IMR-90 (cell line): ENCODE results near the gene ZNF521. TPM values are rescaled to one million over a fixed set of nuclear protein-coding genes. Genes with fewer than 3 reads are reported as not detected.

Experiments
- ATAC-seq: fragments of 200-7000 bp; cut with Tn5 transposase; 2 replicates; pipeline ENCODE4 v1.9.1; 2020; ENCODE audit warnings: low read depth, mild to moderate bottlenecking, moderate library complexity
- BruUV-seq: library from RNA; stranded (reverse); fragments of 400-500 nt; replicated peaks from 2 replicates; lab custom pipeline; 2021; lab: Mats Ljungman, UMichigan
- CTCF ChIA-PET: fragments of 300-600 bp; formaldehyde crosslinking; extraction: SDS; loops from one replicate; lab custom pipeline; 2021; ENCODE audit warnings: antibody characterized with exemption; lab: Yijun Ruan, JAX
- POLR2A ChIA-PET: fragments of 300-600 bp; sonication (Branson Sonifier 250); formaldehyde crosslinking; loops from one replicate; lab custom pipeline; 2022; ENCODE audit warnings: antibody characterized with exemption; ENCODE audit not compliant: unreplicated experiment; lab: Charles Lee
- DNase-seq: peaks from one replicate; pipeline ENCODE4 v3.0.0; 2013
- H2AFZ ChIP-seq: replicated peaks from 2 replicates; pipeline ENCODE3; 2013; ENCODE audit warnings: low read length, mild to moderate bottlenecking; ENCODE audit not compliant: poor library complexity
- H2AK5ac ChIP-seq: 2 replicates; pipeline ENCODE4 v1.6.1; 2013; ENCODE audit warnings: low read depth, low read length, inconsistent platforms
- H2AK9ac ChIP-seq: replicated peaks from 2 replicates; pipeline ENCODE3; 2013; ENCODE audit warnings: mild to moderate bottlenecking, low read depth, low read length, moderate library complexity; ENCODE audit not compliant: poor library complexity
- H2BK120ac ChIP-seq: 2 replicates; pipeline ENCODE4 v1.6.1; 2013; ENCODE audit warnings: low read depth, low read length, inconsistent platforms
- H2BK15ac ChIP-seq: 3 replicates; pipeline ENCODE4 v1.6.1; 2013; ENCODE audit warnings: low read depth, low read length, inconsistent platforms
- H2BK20ac ChIP-seq: 2 replicates; pipeline ENCODE4 v1.6.1; 2013; ENCODE audit warnings: low read depth, mild to moderate bottlenecking, inconsistent platforms, low read length, moderate library complexity
- H2BK5ac ChIP-seq: 2 replicates; pipeline ENCODE4 v1.6.1; 2013; ENCODE audit warnings: mild to moderate bottlenecking, low read depth, low read length, inconsistent platforms; ENCODE audit not compliant: poor library complexity, severe bottlenecking
- H3K14ac ChIP-seq: replicated peaks from 2 replicates; pipeline ENCODE4 v1.6.1; 2013; ENCODE audit warnings: low read depth, low read length, inconsistent platforms
- H3K18ac ChIP-seq: 2 replicates; pipeline ENCODE4 v1.6.1; 2013; ENCODE audit warnings: low read depth, low read length, control low read depth
- H3K23ac ChIP-seq: 2 replicates; pipeline ENCODE4 v1.6.1; 2013; ENCODE audit warnings: low read depth, low read length, inconsistent platforms
- H3K27ac ChIP-seq: 2 replicates; pipeline ENCODE4 v1.5.1; 2013; ENCODE audit warnings: mild to moderate bottlenecking, control low read depth, low read length; ENCODE audit not compliant: insufficient read depth
- H3K27me3 ChIP-seq: 2 replicates; pipeline ENCODE4 v1.6.1; 2013; ENCODE audit warnings: low read length; ENCODE audit not compliant: control insufficient read depth, insufficient read depth
- H3K36me3 ChIP-seq: 2 replicates; pipeline ENCODE4 v1.6.1; 2013; ENCODE audit warnings: low read length, mixed read lengths; ENCODE audit not compliant: control insufficient read depth, insufficient read depth
- H3K4ac ChIP-seq: 2 replicates; pipeline ENCODE4 v1.6.1; 2013; ENCODE audit warnings: low read depth, low read length, inconsistent platforms
- H3K4me1 ChIP-seq: 2 replicates; pipeline ENCODE4 v1.6.1; 2013; ENCODE audit warnings: low read length, mixed read lengths; ENCODE audit not compliant: control insufficient read depth, insufficient read depth
- H3K4me2 ChIP-seq: 2 replicates; pipeline ENCODE4 v1.6.1; 2013; ENCODE audit warnings: low read depth, mild to moderate bottlenecking, control low read depth, low read length, moderate library complexity
- H3K4me3 ChIP-seq: 2 replicates; pipeline ENCODE4 v1.5.1; 2013; ENCODE audit warnings: low read depth, mild to moderate bottlenecking, control low read depth, low read length, moderate library complexity; ENCODE audit not compliant: insufficient read depth
- H3K56ac ChIP-seq: 2 replicates; pipeline ENCODE4 v1.6.1; 2013; ENCODE audit warnings: low read length, inconsistent platforms; ENCODE audit not compliant: insufficient read depth; ENCODE audit errors: extremely low read depth
- H3K79me1 ChIP-seq, 2 experiments: 2 replicates each; pipeline ENCODE4 v1.6.1; 2013; ENCODE audit warnings: low read length in 2 of 2, inconsistent platforms in 1 of 2, low read depth in 1 of 2
- H3K9ac ChIP-seq: 2 replicates; pipeline ENCODE4 v1.6.1; 2013; ENCODE audit warnings: low read depth, low read length, control low read depth
- H3K9me1 ChIP-seq: 2 replicates; pipeline ENCODE4 v1.6.1; 2013; ENCODE audit warnings: low read length, inconsistent platforms; ENCODE audit not compliant: insufficient read depth
- H3K9me3 ChIP-seq: 2 replicates; pipeline ENCODE4 v1.6.1; 2013; ENCODE audit warnings: low read length; ENCODE audit not compliant: control insufficient read depth, insufficient read depth
- H4K20me1 ChIP-seq: 2 replicates; pipeline ENCODE4 v1.6.1; 2013; ENCODE audit warnings: low read length, inconsistent platforms; ENCODE audit not compliant: insufficient read depth
- H4K5ac ChIP-seq: 2 replicates; pipeline ENCODE4 v1.6.1; 2013; ENCODE audit warnings: mild to moderate bottlenecking, low read depth, low read length, control low read depth
- H4K8ac ChIP-seq, 2 experiments: 2 replicates each; pipeline ENCODE4 v1.6.1; 2013; ENCODE audit warnings: low read depth in 2 of 2, low read length in 2 of 2, control low read depth in 1 of 2, inconsistent platforms in 1 of 2
- H4K91ac ChIP-seq: 2 replicates; pipeline ENCODE4 v1.6.1; 2013; ENCODE audit warnings: low read depth, low read length, inconsistent platforms; ENCODE audit not compliant: insufficient read depth
- CHD1 ChIP-seq: IDR thresholded peaks from 2 replicates; pipeline ENCODE4 v1.6.1; 2012; ENCODE audit warnings: low read depth, low read length, improper control_type of control experiment
- FOS ChIP-seq: fragments of 150-350 bp; IDR thresholded peaks from 2 replicates; pipeline ENCODE4 v1.6.1; 2016; ENCODE audit warnings: low read depth, low read length
- MAZ ChIP-seq: IDR thresholded peaks from 2 replicates; pipeline ENCODE4 v1.6.1; 2012; ENCODE audit warnings: low read depth, mild to moderate bottlenecking, low read length, improper control_type of control experiment, moderate library complexity, borderline replicate concordance
- RFX5 ChIP-seq: IDR thresholded peaks from 2 replicates; pipeline ENCODE4 v1.8.0; 2012; ENCODE audit warnings: low read depth, mild to moderate bottlenecking, low read length, moderate library complexity
- dilution Hi-C: fragments of 300-500 bp; cut with HindIII; formaldehyde crosslinking; loops from one replicate; pipeline ENCODE4 v1.14.3; 2018; ENCODE audit warnings: low sequenced_read_pairs; ENCODE audit not compliant: unreplicated experiment
- in situ Hi-C: fragments of 300-500 bp; cut with MboI; formaldehyde crosslinking; loops from 3 replicates; pipeline ENCODE4 v1.14.3; 2019; ENCODE audit warnings: low sequenced_read_pairs, inconsistent platforms, mixed read lengths
- intact Hi-C: fragments of 100-400 bp; cut with micrococcal nuclease; formaldehyde crosslinking; loops from 2 replicates; pipeline ENCODE4 v1.10.0; 2022
- polyA plus RNA-seq, 3 experiments: library from polyadenylated mRNA; depleted of rRNA; stranded (reverse); fragments of >200 nt; gene quantifications; 2 replicates each; pipeline ENCODE4 v1.2.3, GENCODE V29; 2012; ENCODE audit warnings: low replicate concordance in 1 of 3
- total RNA-seq: library from RNA; depleted of rRNA; stranded (reverse); fragments of >200 nt; gene quantifications from 2 replicates; pipeline ENCODE4 v1.2.3, GENCODE V29; 2012

ZNF521 gene
- total and polyA plus RNA-seq, 2 of the 4 experiments (the other 2 are of a cell fraction), result 21.5 to 59.3 TPM

DNA sequence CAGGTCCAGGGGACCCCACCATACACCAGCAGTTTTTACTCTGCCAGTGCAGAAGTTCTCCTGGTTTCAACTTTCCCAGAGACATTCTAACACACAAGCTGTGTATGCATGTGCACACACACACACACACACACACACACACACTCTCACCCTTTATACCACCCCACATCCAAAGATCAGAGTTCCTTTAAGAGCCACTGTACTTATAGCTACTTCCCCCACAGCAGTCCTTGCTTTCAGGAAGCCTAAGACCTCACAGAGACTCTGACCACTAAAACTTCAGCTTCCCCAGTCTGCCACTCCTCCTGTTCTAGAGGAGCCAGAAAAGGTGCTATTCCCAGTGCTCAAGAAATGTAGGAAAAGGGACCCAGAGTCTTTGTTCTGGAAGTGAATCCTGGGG, 107.8 kb downstream of the ZNF521 start:
- Histone ChIP-seq H3K23ac (peak overlapping the region; percentile 82), H3K9ac (no peak overlapping the region), H4K8ac (peak overlapping the region; percentile 56 to 70; a peak in 3 of 4 replicates), H3K56ac (0 out of 2 replicates have a peak overlapping the region, but pooled peaks have one; percentile 33), H2BK20ac (peak overlapping the region; percentile 89), H2AFZ (no peak overlapping the region), H3K14ac (peak overlapping the region; percentile 69), H2AK9ac (no peak overlapping the region), H3K79me1 (peaks cover 28 to 49% of the 10 kb centered on the region in 2 experiments), H3K36me3 (no peaks in the 10 kb centered on the region), H4K20me1 (no peaks in the 10 kb centered on the region), H3K4me1 (peaks cover 28% of the 10 kb centered on the region), H2BK5ac (no peak overlapping the region), H3K27me3 (no peaks in the 10 kb centered on the region), H2AK5ac (peak overlapping the region; percentile 88), H3K4me3 (no peak overlapping the region), H3K18ac (no peak overlapping the region; the same call in 1 of the 2 replicates), H3K4ac (peak overlapping the region; percentile 83), H3K4me2 (no peak overlapping the region), H2BK120ac (peak overlapping the region; percentile 86), H3K9me1 (peaks cover 9% of the 10 kb centered on the region), H4K91ac (peak overlapping the region; percentile 33), H3K9me3 (no peaks in the 10 kb centered on the region), H2BK15ac (peak overlapping the region; percentile 86; the same call in 1 of the 3 replicates), H3K27ac (peak overlapping the region; percentile 18; the same call in 1 of the 2 replicates), H4K5ac (no peak overlapping the region; the same call in 1 of the 2 replicates)
- CTCF ChIA-PET, result interaction anchor here (0.8 kb wide), 1 partner anchor 19 kb away, joined by 3 read pairs; no protein-coding TSS in a partner anchor
- POLR2A ChIA-PET, result interaction anchor here (1.0 kb wide), 1 partner anchor 11 kb away, joined by 5 read pairs; no protein-coding TSS in a partner anchor
- intact Hi-C loops (no loop called here), in situ Hi-C loops (no loop called here), dilution Hi-C loops (no loop called here)
- no peak for DNase-seq
- BruUV-seq, result no TSS peak
- TF ChIP-seq CHD1 (no peak), FOS (no peak), MAZ (no peak), RFX5 (no peak)
- ATAC-seq, result peak; percentile 28; the same call in 1 of the 2 replicates
